Umbilical cord (tissue), 2 donors: Measurements from ENCODE around the gene ARL5B. TPM values are rescaled to one million over a fixed set of nuclear protein-coding genes. Genes with fewer than 3 reads are reported as not detected.
"Not testable (repeated sequence)": the region's sequence is repeated elsewhere in the genome, so short reads cannot be mapped to it uniquely, and the experiment has no call there.

Source experiments
- DNase-seq: peaks from one replicate; pipeline ENCODE4 v3.0.0-alpha.2; 2015; ENCODE audit warnings: low spot score
- total RNA-seq: library from RNA; depleted of rRNA; stranded (reverse); fragments of >200 nt; gene quantifications from one replicate; pipeline ENCODE4 v1.2.3, GENCODE V29; 2014; ENCODE audit warnings: low replicate concordance; ENCODE audit not compliant: insufficient read depth

Gene ARL5B, protein sequence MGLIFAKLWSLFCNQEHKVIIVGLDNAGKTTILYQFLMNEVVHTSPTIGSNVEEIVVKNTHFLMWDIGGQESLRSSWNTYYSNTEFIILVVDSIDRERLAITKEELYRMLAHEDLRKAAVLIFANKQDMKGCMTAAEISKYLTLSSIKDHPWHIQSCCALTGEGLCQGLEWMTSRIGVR
- total RNA-seq = 30.6 TPM

DNA sequence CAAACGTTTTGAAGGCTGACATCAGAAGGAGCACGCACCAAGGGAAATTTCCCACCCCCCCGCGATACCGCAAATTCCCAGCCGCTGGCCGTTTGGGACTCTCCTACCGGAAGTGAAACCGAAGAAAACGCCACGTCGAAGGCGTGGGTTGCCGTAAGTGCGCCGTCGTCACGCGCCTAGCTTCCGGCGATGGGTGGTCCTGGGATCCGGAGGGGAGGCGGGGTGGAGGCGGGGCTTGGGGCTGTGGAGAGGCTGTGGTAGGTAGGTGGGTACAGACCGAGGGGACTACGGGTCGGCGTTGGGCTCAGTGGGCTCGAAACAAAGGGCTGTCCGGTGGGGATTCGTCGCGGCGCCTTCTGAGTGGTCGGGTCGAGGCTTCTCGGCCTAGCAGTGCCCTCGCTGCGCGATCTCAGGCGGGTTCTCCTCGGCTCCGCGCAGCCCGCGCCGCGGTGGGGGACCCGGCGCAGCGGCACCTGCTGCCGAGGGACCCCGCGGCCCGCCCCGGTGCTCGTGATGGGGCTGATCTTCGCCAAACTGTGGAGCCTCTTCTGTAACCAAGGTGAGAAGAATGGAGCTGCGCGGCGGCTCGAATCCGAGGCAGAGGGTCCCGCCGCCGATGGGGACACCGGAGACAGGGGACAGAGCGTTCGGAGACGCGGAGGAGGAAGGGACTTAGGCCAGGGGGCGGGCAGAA lies at the start of gene ARL5B:
ARL5B (plus strand) TSS at position 307 of the 694 bp plus-strand sequence; CDS start at position 514, 207 bp downstream.
- DNase-seq = peak; percentile 99

DNA sequence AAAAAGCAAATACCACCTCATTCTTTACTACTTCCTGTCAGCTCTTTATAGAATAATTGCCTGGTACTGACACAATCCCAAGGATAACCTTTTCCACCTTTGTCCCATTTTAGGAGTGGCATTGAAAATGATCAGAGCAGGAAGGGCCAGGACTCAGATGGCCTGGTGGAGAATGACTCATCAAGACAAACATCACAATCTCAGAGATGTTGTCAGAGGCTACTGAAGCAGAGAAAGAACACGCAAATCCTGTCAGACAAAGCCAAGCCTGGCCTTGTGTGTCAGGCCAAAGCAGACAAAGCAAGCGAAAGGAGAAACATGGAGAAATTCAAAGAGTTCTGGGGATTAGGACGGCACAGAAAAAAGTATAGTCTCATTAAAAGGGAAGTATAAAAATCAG lies 48.7 kb upstream of the ARL5B start:
- peak; percentile 75 for DNase-seq

DNA sequence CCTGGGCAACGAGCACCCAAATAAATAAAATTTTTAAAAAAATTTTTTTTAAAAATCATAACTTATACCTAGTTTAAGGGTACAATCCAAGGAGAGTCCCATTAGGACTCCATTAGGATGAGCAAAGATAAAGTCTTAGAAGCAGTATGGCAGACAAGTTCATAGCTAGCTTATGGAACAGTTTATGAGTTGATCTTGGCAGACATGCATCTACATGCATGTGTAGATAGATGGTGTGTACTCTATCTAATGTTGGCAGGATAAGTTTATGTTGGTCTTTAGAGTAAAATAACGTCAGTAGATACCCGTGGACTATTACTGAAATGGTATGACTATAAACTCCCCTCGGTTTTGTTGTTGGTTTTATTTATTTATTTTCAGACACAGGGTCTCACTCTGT lies 48.1 kb upstream of the ARL5B start:
- DNase-seq = no peak

- no peak for DNase-seq
These were observed 43.6 kb upstream of the ARL5B start for GRCh38 chr10:18615618-18616017.

DNA sequence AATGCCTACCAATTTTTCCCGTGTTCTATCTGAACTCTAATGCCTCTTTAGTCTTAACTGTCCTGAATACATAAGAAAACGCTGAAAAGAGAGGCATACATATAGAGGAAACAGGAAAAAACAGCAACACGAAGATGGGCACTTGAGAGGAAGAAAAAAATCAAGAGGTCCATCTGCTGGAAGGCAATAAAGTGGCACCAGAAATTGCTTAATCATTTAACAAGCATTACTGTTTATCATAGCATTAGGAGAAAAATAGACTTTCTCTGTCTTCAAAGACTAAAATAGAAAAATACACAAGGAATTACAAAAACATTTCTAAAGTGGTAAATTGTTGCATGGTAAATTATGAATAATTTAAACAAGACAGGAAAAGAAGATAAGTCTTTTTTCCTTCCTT lies 42.9 kb upstream of the ARL5B start:
- DNase-seq = no peak

- no peak for DNase-seq
These were observed 40.2 kb upstream of the ARL5B start for GRCh38 chr10:18619016-18619415.

GRCh38 chr10:18620856-18621255 lies 38.4 kb upstream of the ARL5B start:
- DNase-seq = no peak

GRCh38 chr10:18623671-18624070 lies 35.6 kb upstream of the ARL5B start:
- DNase-seq = peak; percentile 94

GRCh38 chr10:18625886-18626285 lies 33.3 kb upstream of the ARL5B start:
- no peak for DNase-seq

- DNase-seq = peak; percentile 83
These were observed 31.7 kb upstream of the ARL5B start for GRCh38 chr10:18627452-18628018.

DNA sequence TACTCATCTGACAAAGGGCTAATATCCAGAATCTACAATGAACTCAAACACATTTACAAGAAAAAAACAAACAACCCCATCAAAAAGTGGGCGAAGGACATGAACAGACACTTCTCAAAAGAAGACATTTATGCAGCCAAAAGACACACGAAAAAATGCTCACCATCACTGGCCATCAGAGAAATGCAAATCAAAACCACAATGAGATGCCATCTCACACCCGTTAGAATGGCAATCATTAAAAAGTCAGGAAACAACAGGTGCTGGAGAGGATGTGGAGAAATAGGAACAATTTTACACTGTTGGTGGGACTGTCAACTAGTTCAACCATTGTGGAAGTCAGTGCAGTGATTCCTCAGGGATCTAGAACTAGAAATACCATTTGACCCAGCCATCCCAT lies 26.7 kb upstream of the ARL5B start:
- not testable (repeated sequence) for DNase-seq

GRCh38 chr10:18635995-18636394 lies 23.2 kb upstream of the ARL5B start:
- no peak for DNase-seq

GRCh38 chr10:18637400-18637799 lies 21.8 kb upstream of the ARL5B start:
- not testable (repeated sequence) for DNase-seq

- not testable (repeated sequence) for DNase-seq
These were observed 19.5 kb upstream of the ARL5B start for GRCh38 chr10:18639719-18640118.

DNA sequence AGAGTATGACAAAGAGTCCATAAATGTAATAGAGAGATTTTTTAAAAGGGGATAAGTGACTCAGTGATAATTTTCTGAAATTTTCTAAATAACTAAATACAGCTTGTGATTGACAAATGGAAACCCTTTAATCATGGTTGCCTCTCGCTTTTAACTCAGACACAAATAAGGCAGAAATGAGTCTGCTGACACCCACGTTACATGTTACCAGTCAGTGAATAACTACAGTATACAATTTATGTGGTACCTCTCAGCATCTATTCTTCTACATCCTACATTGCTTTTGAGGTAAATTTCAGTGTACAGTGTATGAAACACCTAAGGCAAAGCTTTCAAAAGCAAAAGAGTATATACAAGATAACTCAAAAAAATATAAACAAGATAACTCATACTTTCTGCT lies 12.1 kb upstream of the ARL5B start:
- DNase-seq = no peak

- no peak for DNase-seq
These were observed 11.3 kb upstream of the ARL5B start for GRCh38 chr10:18647945-18648344.

DNA sequence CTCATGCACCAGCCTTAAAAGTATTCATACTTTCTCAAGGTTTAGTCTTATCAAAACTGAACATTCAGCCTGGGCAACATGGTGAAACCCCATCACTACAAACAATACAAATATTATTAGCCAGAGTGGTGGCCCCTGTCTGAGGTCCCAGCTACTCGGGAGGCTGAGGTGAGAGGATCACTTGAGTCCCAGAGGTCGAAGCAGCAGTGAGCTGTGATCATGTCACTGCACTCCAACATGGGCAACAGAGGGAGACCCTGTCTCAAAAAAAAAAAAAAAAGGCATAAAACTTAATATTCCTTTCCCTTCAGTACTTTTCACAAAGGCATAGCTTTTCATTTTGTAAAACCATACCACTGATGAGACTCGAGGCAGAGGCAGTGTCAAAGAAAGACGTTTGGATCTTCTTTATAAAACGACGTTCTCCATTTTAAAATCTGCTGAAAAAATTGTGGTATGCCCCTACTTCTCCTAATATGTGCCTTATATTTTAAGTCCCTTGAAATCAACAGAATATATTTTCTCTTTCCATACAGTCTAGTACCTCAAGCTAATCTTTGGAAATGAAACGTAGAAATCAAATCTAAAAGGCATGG lies 9.8 kb upstream of the ARL5B start:
- DNase-seq = no peak

DNA sequence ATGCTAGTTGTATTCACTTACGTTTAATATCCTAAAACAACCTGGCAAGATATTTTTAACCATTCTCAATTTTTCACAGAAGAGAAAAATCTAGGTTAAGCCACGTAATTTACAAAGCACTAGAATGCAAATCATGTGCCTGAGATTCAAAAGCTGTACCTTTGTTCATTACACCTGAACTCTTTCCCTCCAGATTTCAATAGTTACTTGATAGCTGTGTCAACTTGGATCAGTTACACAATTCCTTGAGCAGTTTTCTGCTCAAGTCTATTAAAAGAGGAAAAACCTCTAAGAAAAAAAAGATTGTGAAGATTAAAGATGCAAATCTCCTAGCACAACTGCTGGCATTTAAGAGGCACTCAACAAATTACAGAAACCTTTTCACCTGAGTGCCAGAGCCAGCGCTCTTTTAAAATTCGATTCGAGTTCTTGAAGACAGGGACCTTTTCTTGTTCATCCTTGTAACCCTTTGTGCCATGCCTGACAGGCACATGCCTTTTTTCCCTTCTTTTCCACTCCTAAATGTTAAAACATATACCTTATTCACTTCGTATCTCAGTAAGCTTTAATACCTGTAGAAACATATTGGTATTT lies 8.7 kb upstream of the ARL5B start:
- no peak for DNase-seq

- DNase-seq = peak; percentile 93
These were observed 7.8 kb upstream of the ARL5B start, which contains the start of gene NSUN6 for GRCh38 chr10:18651324-18652007. Gene NSUN6 (minus strand): TSS chr10:18651587. CDS start chr10:18651203, 384 bp downstream.

- DNase-seq = no peak
These were observed 6.1 kb upstream of the ARL5B start for GRCh38 chr10:18653112-18653511.

DNA sequence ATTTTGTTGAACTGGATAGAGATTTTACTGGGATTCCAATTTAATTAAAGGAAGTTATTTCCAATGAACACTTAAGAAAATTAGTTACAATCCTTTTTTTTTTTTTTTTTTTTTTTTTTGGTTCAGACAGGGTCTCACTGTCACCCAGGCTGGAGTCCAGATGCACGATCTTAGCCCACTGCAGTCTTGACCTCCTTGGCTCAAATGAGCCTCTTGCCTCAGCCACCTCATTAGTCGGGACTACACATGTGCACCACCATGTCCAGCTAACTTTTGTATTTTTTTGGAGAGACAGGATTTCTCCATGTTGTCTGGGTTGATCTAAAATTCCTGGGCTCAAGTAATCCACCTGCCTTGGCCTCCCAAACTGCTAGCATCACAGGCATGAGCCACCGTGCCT lies 2.5 kb upstream of the ARL5B start:
- DNase-seq = no peak
